ENCODE results near the gene NTMT1.

DNA sequence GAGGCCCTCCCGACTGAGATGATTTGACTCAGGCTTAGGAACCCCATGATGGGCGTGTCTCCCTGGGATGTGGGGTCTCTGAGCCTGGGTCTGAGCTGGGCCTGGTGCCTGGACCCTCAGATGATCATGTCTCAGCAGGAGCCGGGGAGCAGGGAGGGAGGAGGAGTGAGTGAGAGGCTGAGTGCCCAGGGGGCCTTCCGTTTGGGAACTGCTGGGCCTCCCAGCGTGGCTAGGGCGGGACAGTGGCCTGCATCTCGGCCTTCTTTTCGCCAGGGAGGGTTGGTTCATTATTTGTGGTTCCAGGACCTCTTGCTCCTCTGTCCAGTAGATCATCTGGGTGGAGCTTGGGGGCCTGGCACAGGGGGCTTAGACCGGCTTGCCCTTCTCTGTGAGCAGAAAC lies 45.1 kb downstream of the NTMT1 start:
- TF ChIP-seq, protein P1, sequence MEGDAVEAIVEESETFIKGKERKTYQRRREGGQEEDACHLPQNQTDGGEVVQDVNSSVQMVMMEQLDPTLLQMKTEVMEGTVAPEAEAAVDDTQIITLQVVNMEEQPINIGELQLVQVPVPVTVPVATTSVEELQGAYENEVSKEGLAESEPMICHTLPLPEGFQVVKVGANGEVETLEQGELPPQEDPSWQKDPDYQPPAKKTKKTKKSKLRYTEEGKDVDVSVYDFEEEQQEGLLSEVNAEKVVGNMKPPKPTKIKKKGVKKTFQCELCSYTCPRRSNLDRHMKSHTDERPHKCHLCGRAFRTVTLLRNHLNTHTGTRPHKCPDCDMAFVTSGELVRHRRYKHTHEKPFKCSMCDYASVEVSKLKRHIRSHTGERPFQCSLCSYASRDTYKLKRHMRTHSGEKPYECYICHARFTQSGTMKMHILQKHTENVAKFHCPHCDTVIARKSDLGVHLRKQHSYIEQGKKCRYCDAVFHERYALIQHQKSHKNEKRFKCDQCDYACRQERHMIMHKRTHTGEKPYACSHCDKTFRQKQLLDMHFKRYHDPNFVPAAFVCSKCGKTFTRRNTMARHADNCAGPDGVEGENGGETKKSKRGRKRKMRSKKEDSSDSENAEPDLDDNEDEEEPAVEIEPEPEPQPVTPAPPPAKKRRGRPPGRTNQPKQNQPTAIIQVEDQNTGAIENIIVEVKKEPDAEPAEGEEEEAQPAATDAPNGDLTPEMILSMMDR (IDR thresholded peaks at IDR 0.05), result no peak
- TF ChIP-seq POLR2A (IDR thresholded peaks at IDR 0.05), result no peak

Data from thyroid gland (tissue), 4 donors.